Measurements from ENCODE around the gene ARHGEF1. TPM values are rescaled to one million over a fixed set of nuclear protein-coding genes. Genes with fewer than 3 reads are reported as not detected.
A peak's percentile ranks its signal among the peaks of the same experiment; 100 is the strongest.

The ARHGEF1 gene
- total RNA-seq, 1 experiment from 2014 or later: 50.8 TPM

- ChIA-PET CTCF (no interaction called here), POLR2A (ENCODE audit: unreplicated experiment) (interaction anchor here (1.0 kb wide), 1 partner anchor 24 kb away, joined by 4 read pairs; no protein-coding TSS in a partner anchor)
- no peaks in the 10 kb centered on the region for H3K27me3 ChIP-seq (ENCODE audit: low read length)
- H3K4me1 ChIP-seq (ENCODE audit: insufficient read depth, low read length): peaks cover 30% of the 10 kb centered on the region
- H3K4me3 ChIP-seq (ENCODE audit: low read length): peak overlapping the region; percentile 99
- intact Hi-C loops (cut with micrococcal nuclease): no loop called here
- H3K9ac ChIP-seq (ENCODE audit: low read length): peak overlapping the region; percentile 100
- H4K20me1 ChIP-seq (ENCODE audit: low read length): peaks cover 46% of the 10 kb centered on the region
- peak overlapping the region; percentile 92 for H3K27ac ChIP-seq (ENCODE audit: low read length)
- BruUV-seq (replicated peaks): no TSS peak
- no peak for ATAC-seq
- H3K79me2 ChIP-seq (ENCODE audit: low read length): peaks cover 56% of the 10 kb centered on the region
- DNase-seq: no peak
- peaks cover 48% of the 10 kb centered on the region for H3K36me3 ChIP-seq (ENCODE audit: low read depth, low read length)
- H3K9me2 ChIP-seq (replicated peaks; ENCODE audit: low read length): no peaks in the 10 kb centered on the region
- peak overlapping the region; percentile 98 for H3K4me2 ChIP-seq (ENCODE audit: low read length)
- H3K9me3 ChIP-seq (ENCODE audit: low read length): no peaks in the 10 kb centered on the region
- no peak overlapping the region for H2AFZ ChIP-seq (ENCODE audit: low read length)
- TF ChIP-seq CTCF (conservative IDR thresholded peaks at IDR 0.05; ENCODE audit: low read depth, low read length) (no peak), EZH2 (IDR thresholded peaks at IDR 0.05; ENCODE audit: low read length, unreplicated experiment) (no peak), EZH2phosphoT487 (IDR thresholded peaks at IDR 0.05; ENCODE audit: borderline replicate concordance, low read length) (no peak)
- no peaks in the 10 kb centered on the region for H3F3A ChIP-seq (ENCODE audit: low read length, unreplicated experiment)
Measured at GRCh38 chr19:41860419-41861115, 22.4 kb upstream of the ARHGEF1 start.

- CTCF ChIA-PET: no interaction called here
- Histone ChIP-seq H3K79me2 (ENCODE audit: low read length) (peaks cover 59% of the 10 kb centered on the region), H3K9ac (ENCODE audit: low read length) (peak overlapping the region; percentile 100), H2AFZ (ENCODE audit: low read length) (no peak overlapping the region), H3F3A (ENCODE audit: low read length, unreplicated experiment) (no peaks in the 10 kb centered on the region), H3K4me1 (ENCODE audit: insufficient read depth, low read length) (peaks cover 30% of the 10 kb centered on the region), H3K9me3 (ENCODE audit: low read length) (no peaks in the 10 kb centered on the region), H3K27me3 (ENCODE audit: low read length) (no peaks in the 10 kb centered on the region), H4K20me1 (ENCODE audit: low read length) (peaks cover 49% of the 10 kb centered on the region), H3K27ac (ENCODE audit: low read length) (peak overlapping the region; percentile 92; the same call in 1 of the 2 replicates), H3K36me3 (ENCODE audit: low read depth, low read length) (peaks cover 50% of the 10 kb centered on the region), H3K4me3 (ENCODE audit: low read length) (peak overlapping the region; percentile 99), H3K4me2 (ENCODE audit: low read length) (peak overlapping the region; percentile 98), H3K9me2 (replicated peaks; ENCODE audit: low read length) (no peaks in the 10 kb centered on the region)
- ATAC-seq (no peak), DNase-seq (no peak)
- intact Hi-C loops (cut with micrococcal nuclease): no loop called here
- BruUV-seq (replicated peaks): TSS peak; percentile 45
- POLR2A ChIA-PET (ENCODE audit: unreplicated experiment): no interaction called here
- TF ChIP-seq CTCF (conservative IDR thresholded peaks at IDR 0.05; ENCODE audit: low read depth, low read length) (no peak), EZH2 (IDR thresholded peaks at IDR 0.05; ENCODE audit: low read length, unreplicated experiment) (no peak), EZH2phosphoT487 (IDR thresholded peaks at IDR 0.05; ENCODE audit: borderline replicate concordance, low read length) (no peak)
Measured at GRCh38 chr19:41861116-41861768, 21.7 kb upstream of the ARHGEF1 start.

- peaks cover 63% of the 10 kb centered on the region for H3K79me2 ChIP-seq (ENCODE audit: low read length)
- H3K4me1 ChIP-seq (ENCODE audit: insufficient read depth, low read length): peaks cover 30% of the 10 kb centered on the region
- ChIA-PET POLR2A (ENCODE audit: unreplicated experiment) (interaction anchor here (0.5 kb wide), 1 partner anchor 96 kb away, joined by 3 read pairs; no protein-coding TSS in a partner anchor), CTCF (no interaction called here)
- ATAC-seq (no peak), DNase-seq (no peak)
- H3K9me2 ChIP-seq (replicated peaks; ENCODE audit: low read length): no peaks in the 10 kb centered on the region
- H3K4me3 ChIP-seq (ENCODE audit: low read length): peak overlapping the region; percentile 99
- H3K27ac ChIP-seq (ENCODE audit: low read length): no peak overlapping the region
- TF ChIP-seq CTCF (conservative IDR thresholded peaks at IDR 0.05; ENCODE audit: low read depth, low read length) (no peak), EZH2 (IDR thresholded peaks at IDR 0.05; ENCODE audit: low read length, unreplicated experiment) (no peak), EZH2phosphoT487 (IDR thresholded peaks at IDR 0.05; ENCODE audit: borderline replicate concordance, low read length) (no peak)
- no TSS peak for BruUV-seq (replicated peaks)
- H3K27me3 ChIP-seq (ENCODE audit: low read length): no peaks in the 10 kb centered on the region
- intact Hi-C loops (cut with micrococcal nuclease): no loop called here
- H2AFZ ChIP-seq (ENCODE audit: low read length): no peak overlapping the region
- no peaks in the 10 kb centered on the region for H3F3A ChIP-seq (ENCODE audit: low read length, unreplicated experiment)
- H3K9ac ChIP-seq (ENCODE audit: low read length): peak overlapping the region; percentile 100; the same call in 1 of the 2 replicates
- peak overlapping the region; percentile 98 for H3K4me2 ChIP-seq (ENCODE audit: low read length)
- peaks cover 52% of the 10 kb centered on the region for H3K36me3 ChIP-seq (ENCODE audit: low read depth, low read length)
- no peaks in the 10 kb centered on the region for H3K9me3 ChIP-seq (ENCODE audit: low read length)
- H4K20me1 ChIP-seq (ENCODE audit: low read length): peaks cover 51% of the 10 kb centered on the region
Measured at GRCh38 chr19:41861846-41862245, 21.1 kb upstream of the ARHGEF1 start.
